Measurements from ENCODE around the gene MAU2.

Gene MAU2, protein sequence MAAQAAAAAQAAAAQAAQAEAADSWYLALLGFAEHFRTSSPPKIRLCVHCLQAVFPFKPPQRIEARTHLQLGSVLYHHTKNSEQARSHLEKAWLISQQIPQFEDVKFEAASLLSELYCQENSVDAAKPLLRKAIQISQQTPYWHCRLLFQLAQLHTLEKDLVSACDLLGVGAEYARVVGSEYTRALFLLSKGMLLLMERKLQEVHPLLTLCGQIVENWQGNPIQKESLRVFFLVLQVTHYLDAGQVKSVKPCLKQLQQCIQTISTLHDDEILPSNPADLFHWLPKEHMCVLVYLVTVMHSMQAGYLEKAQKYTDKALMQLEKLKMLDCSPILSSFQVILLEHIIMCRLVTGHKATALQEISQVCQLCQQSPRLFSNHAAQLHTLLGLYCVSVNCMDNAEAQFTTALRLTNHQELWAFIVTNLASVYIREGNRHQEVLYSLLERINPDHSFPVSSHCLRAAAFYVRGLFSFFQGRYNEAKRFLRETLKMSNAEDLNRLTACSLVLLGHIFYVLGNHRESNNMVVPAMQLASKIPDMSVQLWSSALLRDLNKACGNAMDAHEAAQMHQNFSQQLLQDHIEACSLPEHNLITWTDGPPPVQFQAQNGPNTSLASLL

DNA sequence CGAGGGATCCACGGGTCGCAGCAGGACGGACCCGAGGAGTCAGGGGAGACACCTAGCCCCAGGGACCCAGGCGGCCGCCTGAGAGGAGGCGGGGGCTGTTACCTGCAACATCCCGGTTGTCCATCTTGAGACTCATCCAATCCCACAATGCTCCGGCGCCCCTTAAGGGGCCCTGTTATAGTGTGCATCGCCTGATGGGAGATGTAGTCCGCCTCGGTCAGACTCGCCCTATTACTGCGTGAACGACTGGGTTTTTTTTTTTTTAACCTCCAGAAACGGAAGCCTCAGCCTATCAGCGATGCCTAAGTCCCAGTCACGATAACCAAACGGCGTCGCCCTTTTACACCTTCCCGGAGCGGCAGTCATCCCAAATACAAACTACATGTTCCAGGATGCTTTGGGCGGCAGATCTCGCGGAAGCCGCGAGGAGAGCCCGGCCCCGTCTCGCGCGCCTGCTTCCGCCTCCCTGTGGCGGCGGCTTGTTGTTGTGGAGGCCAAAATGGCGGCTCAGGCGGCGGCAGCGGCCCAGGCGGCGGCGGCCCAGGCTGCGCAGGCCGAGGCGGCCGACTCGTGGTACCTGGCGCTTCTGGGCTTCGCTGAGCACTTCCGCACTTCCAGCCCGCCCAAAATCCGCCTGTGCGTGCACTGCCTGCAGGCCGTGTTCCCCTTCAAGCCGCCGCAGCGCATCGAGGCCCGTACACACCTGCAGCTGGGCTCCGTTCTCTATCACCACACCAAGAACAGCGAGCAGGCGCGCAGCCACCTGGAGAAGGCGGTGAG lies at the start of gene MAU2, which contains the start of gene SUGP1:
Gene MAU2, plus strand, starts transcription at position 469 of the 780 bp plus-strand sequence. Its CDS starts 31 bp downstream, at position 500.
Gene SUGP1, minus strand, starts transcription at position 149 of the 780 bp plus-strand sequence. Its CDS starts 13 bp downstream, at position 136.
- peak within 1 kb of the TSS; percentile 100 for H3K9ac ChIP-seq (ENCODE audit: low read depth, low read length)
- no peaks in the 10 kb centered on the region for H3K4me1 ChIP-seq (ENCODE audit: control insufficient read depth, insufficient read depth, low read length)
- H3K36me3 ChIP-seq (ENCODE audit: control insufficient read depth, insufficient read depth, low read length): peaks cover 15% of the 10 kb centered on the region
- peak within 1 kb of the TSS; percentile 95 for H3K4me3 ChIP-seq (ENCODE audit: low read depth, low read length)
- H3K9me3 ChIP-seq (ENCODE audit: control insufficient read depth, insufficient read depth, low read length): no peaks in the 10 kb centered on the region
- H3K27me3 ChIP-seq (ENCODE audit: control insufficient read depth, insufficient read depth, low read length): no peaks in the 10 kb centered on the region

DNA sequence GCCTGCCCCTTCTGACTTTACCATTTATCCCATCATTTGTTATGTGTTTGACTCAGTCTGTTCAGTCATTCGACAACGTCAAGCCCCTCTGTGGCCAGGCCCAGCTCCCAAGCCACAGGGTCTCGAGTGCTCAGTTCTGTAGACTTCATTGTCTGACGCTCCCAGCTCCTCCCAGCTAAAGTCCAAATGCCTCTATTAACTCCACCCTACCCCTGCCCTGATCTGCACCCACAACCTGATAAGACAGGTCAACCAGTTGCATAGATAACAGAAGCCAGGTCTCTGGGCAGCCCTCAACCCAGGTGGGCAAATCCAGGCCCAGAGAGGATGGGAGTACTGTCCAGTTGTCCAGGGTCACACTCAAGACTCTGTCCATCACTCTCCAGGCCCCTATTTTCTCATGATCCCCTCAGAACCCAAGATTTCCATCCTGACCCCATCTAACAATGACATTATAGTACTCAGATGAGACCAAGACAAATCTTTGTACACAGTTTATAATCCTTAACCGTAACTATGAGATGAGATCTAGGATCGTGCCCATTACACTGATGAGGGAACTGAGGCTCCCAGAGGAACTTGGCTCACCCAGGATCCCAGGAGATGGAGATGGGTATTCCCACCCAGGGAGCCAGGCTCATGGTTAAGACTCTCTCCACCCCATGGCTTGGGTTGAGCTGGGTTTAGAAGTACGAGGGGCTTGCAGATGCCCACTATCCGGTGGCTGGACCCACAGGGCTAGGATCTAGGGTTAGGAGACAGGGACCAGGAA lies 48.6 kb upstream of the MAU2 start:
- Histone ChIP-seq H3K4me3 (ENCODE audit: low read depth, low read length) (peak overlapping the region; percentile 43), H3K9ac (ENCODE audit: low read depth, low read length) (no peak overlapping the region)

DNA sequence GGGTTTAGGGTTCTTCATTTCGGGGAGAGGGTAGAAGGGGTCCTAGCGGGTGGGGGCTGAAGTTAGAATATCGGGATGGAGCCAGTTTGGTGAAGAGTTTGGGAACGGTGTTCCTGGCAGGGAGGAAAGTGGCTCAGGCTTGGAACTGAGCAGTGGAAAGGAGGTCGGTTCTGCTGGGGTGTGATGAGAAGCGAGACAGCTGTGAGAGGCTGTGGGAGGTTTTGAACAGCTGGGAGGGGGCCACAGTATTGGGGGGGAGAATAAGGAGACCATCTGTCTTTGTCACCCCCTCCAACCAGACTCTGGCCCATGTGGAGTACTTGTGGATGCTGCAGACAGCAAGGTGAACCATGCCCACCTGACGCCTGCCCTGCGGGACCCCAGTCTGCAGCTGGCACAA lies 46.5 kb upstream of the MAU2 start:
- H3K4me1 ChIP-seq (ENCODE audit: control insufficient read depth, insufficient read depth, low read length): peaks cover 2% of the 10 kb centered on the region
- no peak overlapping the region for H3K9ac ChIP-seq (ENCODE audit: low read depth, low read length)
- H3K9me3 ChIP-seq (ENCODE audit: control insufficient read depth, insufficient read depth, low read length): no peaks in the 10 kb centered on the region
- H3K27me3 ChIP-seq (ENCODE audit: control insufficient read depth, insufficient read depth, low read length): peaks cover 4% of the 10 kb centered on the region
- peaks cover 38% of the 10 kb centered on the region for H3K36me3 ChIP-seq (ENCODE audit: control insufficient read depth, insufficient read depth, low read length)
- no peak overlapping the region for H3K4me3 ChIP-seq (ENCODE audit: low read depth, low read length)

More for the DNA sequence above, 48.6 kb upstream of the MAU2 start:
- H3K4me1 ChIP-seq (ENCODE audit: control insufficient read depth, insufficient read depth, low read length): peaks cover 2% of the 10 kb centered on the region
- H3K27me3 ChIP-seq (ENCODE audit: control insufficient read depth, insufficient read depth, low read length): peaks cover 5% of the 10 kb centered on the region
- no peaks in the 10 kb centered on the region for H3K9me3 ChIP-seq (ENCODE audit: control insufficient read depth, insufficient read depth, low read length)
- peaks cover 18% of the 10 kb centered on the region for H3K36me3 ChIP-seq (ENCODE audit: control insufficient read depth, insufficient read depth, low read length)

DNA sequence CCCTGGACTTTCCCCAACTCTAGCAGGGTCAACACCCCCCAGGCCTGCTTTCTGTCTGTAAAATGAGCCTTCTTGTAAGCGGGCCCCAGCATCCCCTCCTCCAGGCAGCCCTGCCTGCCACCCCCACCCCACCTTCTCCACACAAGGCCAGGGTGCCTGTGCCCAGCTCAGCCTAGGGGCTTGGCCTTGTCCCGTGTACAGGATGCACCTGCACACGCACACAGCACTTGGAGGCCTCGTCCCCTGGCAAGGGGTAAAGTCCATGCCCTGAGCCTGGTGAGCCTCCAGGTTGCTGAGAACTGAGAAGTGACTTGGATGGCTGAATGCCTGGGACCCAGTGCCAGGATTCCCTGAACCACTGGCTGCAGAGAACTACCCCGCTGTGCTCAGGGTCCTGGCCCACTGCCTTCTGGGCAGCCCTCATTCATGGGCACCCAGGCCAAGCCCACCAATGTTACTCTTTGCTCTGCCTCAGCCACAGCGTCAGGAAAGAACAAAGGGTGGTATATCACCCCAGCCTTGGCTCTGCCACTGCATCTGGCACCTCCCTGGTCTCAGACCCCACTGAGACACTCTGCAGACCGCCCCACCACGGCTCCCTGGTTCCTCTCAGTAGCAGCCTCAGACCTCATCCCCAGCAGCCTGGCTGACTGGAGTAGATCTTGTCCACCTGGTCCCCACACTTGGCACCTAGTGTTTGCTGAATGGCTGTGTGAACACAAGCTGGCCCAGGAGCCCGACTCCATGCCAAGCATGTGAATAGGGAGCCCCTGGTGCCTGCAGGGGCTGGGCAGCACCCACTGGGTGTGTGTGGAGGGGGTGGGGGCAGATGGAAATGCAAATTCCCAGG lies 45.7 kb upstream of the MAU2 start:
- Histone ChIP-seq H3K9ac (ENCODE audit: low read depth, low read length) (no peak overlapping the region), H3K27me3 (ENCODE audit: control insufficient read depth, insufficient read depth, low read length) (peaks cover 4% of the 10 kb centered on the region), H3K36me3 (ENCODE audit: control insufficient read depth, insufficient read depth, low read length) (peaks cover 45% of the 10 kb centered on the region), H3K4me1 (ENCODE audit: control insufficient read depth, insufficient read depth, low read length) (peaks cover 2% of the 10 kb centered on the region), H3K9me3 (ENCODE audit: control insufficient read depth, insufficient read depth, low read length) (no peaks in the 10 kb centered on the region), H3K4me3 (ENCODE audit: low read depth, low read length) (no peak overlapping the region)

DNA sequence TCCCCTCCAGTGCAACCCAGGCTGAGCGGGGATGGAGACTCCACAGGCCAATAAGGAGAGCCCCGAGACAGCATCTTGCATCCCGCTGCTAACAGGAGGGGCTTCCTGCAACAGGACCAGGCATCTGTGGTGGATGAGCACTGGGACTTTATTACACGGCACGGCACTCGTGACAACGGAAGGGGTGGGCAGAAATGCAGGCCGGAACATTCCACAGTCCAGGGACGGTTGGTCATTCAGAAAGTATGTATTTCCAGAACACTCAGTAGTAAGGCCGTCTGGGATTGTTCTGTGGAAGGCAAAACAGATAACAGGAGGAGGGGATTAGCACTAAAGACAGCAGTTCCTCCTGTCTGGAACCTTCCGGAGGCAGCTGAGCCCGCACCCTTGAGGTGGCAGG lies 44.2 kb upstream of the MAU2 start:
- H3K4me1 ChIP-seq (ENCODE audit: control insufficient read depth, insufficient read depth, low read length): peaks cover 2% of the 10 kb centered on the region
- peaks cover 4% of the 10 kb centered on the region for H3K27me3 ChIP-seq (ENCODE audit: control insufficient read depth, insufficient read depth, low read length)
- peaks cover 58% of the 10 kb centered on the region for H3K36me3 ChIP-seq (ENCODE audit: control insufficient read depth, insufficient read depth, low read length)
- H3K9me3 ChIP-seq (ENCODE audit: control insufficient read depth, insufficient read depth, low read length): no peaks in the 10 kb centered on the region
- H3K9ac ChIP-seq (ENCODE audit: low read depth, low read length): no peak overlapping the region
- H3K4me3 ChIP-seq (ENCODE audit: low read depth, low read length): no peak overlapping the region

DNA sequence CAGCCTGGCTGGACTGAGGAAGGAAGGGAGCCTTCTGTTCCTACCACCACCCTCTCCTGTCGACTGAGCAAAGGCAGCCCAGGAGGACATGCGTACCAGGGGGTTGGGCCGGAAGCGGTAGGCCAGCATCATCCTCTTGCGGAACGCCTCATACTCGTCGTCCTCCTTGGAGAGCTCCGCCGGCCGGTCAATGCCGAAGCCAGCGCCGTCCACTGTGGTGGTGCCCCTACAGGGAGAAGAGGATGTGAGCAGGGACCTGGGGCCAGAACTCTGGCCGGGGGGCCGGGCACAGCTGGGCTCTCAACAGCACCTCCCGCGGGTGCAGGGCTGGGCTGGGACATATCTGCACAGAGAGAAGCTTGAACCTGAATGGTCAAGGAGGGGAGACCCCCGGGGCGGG lies 43.8 kb upstream of the MAU2 start:
- H3K4me3 ChIP-seq (ENCODE audit: low read depth, low read length): no peak overlapping the region
- H3K9ac ChIP-seq (ENCODE audit: low read depth, low read length): no peak overlapping the region
- H3K27me3 ChIP-seq (ENCODE audit: control insufficient read depth, insufficient read depth, low read length): peaks cover 4% of the 10 kb centered on the region
- H3K36me3 ChIP-seq (ENCODE audit: control insufficient read depth, insufficient read depth, low read length): peaks cover 63% of the 10 kb centered on the region
- H3K9me3 ChIP-seq (ENCODE audit: control insufficient read depth, insufficient read depth, low read length): no peaks in the 10 kb centered on the region
- peaks cover 2% of the 10 kb centered on the region for H3K4me1 ChIP-seq (ENCODE audit: control insufficient read depth, insufficient read depth, low read length)

DNA sequence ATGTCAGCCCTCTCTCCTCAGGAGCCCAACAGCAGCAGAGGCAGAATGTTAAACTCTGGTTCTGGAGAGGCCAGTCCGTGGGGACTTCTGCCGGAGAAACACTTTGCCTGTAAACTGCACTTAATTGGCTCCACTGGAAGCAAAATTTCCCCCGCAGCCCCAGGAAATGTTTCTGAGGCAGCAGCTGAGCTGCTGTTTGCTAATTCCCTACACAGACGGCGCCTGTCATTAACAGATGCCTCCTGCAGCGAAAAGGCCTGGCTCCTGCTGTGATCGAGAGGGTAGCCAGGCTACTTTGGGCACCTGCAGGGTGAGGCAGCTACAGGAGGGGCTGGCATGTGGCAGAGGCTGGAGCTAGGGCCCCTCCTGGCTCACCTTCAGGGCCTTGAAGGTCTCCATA lies 42.3 kb upstream of the MAU2 start:
- Histone ChIP-seq H3K36me3 (ENCODE audit: control insufficient read depth, insufficient read depth, low read length) (peaks cover 63% of the 10 kb centered on the region), H3K9me3 (ENCODE audit: control insufficient read depth, insufficient read depth, low read length) (no peaks in the 10 kb centered on the region), H3K9ac (ENCODE audit: low read depth, low read length) (no peak overlapping the region), H3K4me3 (ENCODE audit: low read depth, low read length) (no peak overlapping the region), H3K4me1 (ENCODE audit: control insufficient read depth, insufficient read depth, low read length) (no peaks in the 10 kb centered on the region), H3K27me3 (ENCODE audit: control insufficient read depth, insufficient read depth, low read length) (no peaks in the 10 kb centered on the region)

DNA sequence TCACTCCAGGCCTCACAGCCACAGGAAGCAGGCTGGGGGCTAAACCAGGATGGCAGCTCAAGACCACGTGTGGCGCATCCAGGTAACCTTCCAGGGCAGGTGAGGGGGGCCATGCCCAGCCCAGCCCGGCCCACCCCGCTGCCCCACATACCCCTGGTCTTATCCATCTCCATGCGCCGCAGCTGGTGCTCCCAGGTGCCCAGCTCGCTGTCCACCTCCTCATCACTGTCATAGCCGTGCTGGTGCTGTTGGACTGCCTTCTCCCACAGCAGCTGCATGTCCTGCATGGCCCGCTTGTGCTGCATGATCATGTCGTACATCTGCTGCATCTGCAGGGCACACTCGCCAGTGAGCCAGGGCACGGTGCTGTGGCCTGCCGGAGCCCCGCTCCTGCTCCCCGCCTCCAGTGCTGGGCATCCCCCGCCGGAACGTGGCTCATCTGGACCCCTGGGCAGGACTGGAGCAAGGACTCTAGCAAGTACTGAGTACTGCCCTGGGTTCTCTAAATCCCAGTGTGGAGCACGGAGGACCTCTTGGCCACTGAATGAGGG lies 41.5 kb upstream of the MAU2 start:
- no peaks in the 10 kb centered on the region for H3K9me3 ChIP-seq (ENCODE audit: control insufficient read depth, insufficient read depth, low read length)
- no peak overlapping the region for H3K4me3 ChIP-seq (ENCODE audit: low read depth, low read length)
- H3K4me1 ChIP-seq (ENCODE audit: control insufficient read depth, insufficient read depth, low read length): no peaks in the 10 kb centered on the region
- H3K36me3 ChIP-seq (ENCODE audit: control insufficient read depth, insufficient read depth, low read length): peaks cover 63% of the 10 kb centered on the region
- H3K9ac ChIP-seq (ENCODE audit: low read depth, low read length): no peak overlapping the region
- H3K27me3 ChIP-seq (ENCODE audit: control insufficient read depth, insufficient read depth, low read length): no peaks in the 10 kb centered on the region

DNA sequence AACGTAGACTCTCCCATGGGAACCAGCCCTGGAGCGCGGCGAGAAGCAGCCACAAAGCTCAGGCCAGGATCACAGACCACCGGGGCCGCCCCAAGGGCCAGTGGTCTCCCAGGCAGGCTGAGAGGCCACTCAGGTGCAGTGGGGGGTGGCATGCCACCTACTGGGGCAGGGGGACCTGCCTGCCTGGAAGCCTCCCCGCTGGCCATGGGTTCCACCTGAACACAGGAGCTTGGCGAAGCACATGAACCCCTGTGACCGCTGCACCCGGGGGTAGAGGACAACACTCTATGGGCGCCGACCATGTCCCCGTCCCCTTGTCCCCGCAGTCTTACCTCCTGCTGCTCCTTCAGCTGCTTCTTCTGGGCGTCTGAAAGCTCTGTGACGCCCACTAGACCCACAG lies 40.8 kb upstream of the MAU2 start:
- H3K27me3 ChIP-seq (ENCODE audit: control insufficient read depth, insufficient read depth, low read length): no peaks in the 10 kb centered on the region
- H3K9me3 ChIP-seq (ENCODE audit: control insufficient read depth, insufficient read depth, low read length): no peaks in the 10 kb centered on the region
- H3K9ac ChIP-seq (ENCODE audit: low read depth, low read length): no peak overlapping the region
- H3K36me3 ChIP-seq (ENCODE audit: control insufficient read depth, insufficient read depth, low read length): peaks cover 61% of the 10 kb centered on the region
- no peak overlapping the region for H3K4me3 ChIP-seq (ENCODE audit: low read depth, low read length)
- H3K4me1 ChIP-seq (ENCODE audit: control insufficient read depth, insufficient read depth, low read length): no peaks in the 10 kb centered on the region

DNA sequence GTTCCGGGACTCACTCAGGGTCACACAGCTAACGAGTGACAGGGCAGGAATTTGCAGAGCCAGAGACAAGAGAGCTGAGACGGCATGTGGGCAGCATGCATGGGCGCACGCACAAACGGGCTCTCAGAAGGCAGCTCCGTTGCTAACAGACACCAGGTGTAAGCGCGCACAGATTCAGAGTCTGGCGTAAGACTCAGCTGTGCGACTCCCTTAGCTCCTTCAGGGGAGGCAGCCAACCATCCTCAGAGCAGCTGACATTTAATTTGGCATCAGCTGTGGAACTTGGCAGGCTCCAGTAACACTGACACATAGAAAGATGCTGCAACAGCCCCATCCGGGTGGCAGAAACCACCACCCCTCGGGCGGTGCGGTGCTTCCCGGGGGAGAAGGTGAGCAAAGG lies 40.1 kb upstream of the MAU2 start:
- Histone ChIP-seq H3K9ac (ENCODE audit: low read depth, low read length) (no peak overlapping the region), H3K36me3 (ENCODE audit: control insufficient read depth, insufficient read depth, low read length) (peaks cover 58% of the 10 kb centered on the region), H3K9me3 (ENCODE audit: control insufficient read depth, insufficient read depth, low read length) (no peaks in the 10 kb centered on the region), H3K4me1 (ENCODE audit: control insufficient read depth, insufficient read depth, low read length) (no peaks in the 10 kb centered on the region), H3K27me3 (ENCODE audit: control insufficient read depth, insufficient read depth, low read length) (no peaks in the 10 kb centered on the region), H3K4me3 (ENCODE audit: low read depth, low read length) (no peak overlapping the region)
